ENCODE results near the gene GALT. TPM values are rescaled to one million over a fixed set of nuclear protein-coding genes. Genes with fewer than 3 reads are reported as not detected.

The GALT gene
- total and polyA plus RNA-seq, 2 of the 13 experiments (the other 11 are each of a cell fraction or from before 2014, with no cell fraction given): 40.4 to 46.3 TPM

GRCh38 chr9:34688329-34689115 is 42.0 kb downstream of the GALT start (continued):
- TF ChIP-seq RERE (CRISPR knock-in tag; IDR thresholded peaks at IDR 0.05; ENCODE audit: low read depth) (0 out of 2 replicates have a peak, but pooled peaks have one; percentile 28), ZNF552 (CRISPR knock-in tag; IDR thresholded peaks at IDR 0.05; ENCODE audit: borderline replicate concordance) (no peak), SMAD3 (CRISPR knock-in tag; IDR thresholded peaks at IDR 0.05) (peak; percentile 21; the same call in 1 of the 2 replicates), NFKB2 (CRISPR knock-in tag; IDR thresholded peaks at IDR 0.05; ENCODE audit: borderline replicate concordance) (no peak), ARID3A (IDR thresholded peaks at IDR 0.05; ENCODE audit: low read depth, low read length) (peak; percentile 40; the same call in 1 of the 2 replicates), RFX5 (IDR thresholded peaks at IDR 0.05; ENCODE audit: low read depth, low read length) (no peak), ZFX (CRISPR knock-in tag; IDR thresholded peaks at IDR 0.05; ENCODE audit: low read depth) (peak; percentile 39; the same call in 1 of the 2 replicates), WIZ (CRISPR knock-in tag; IDR thresholded peaks at IDR 0.05) (0 out of 2 replicates have a peak, but pooled peaks have one; percentile 57), HNF4A (CRISPR knock-in tag; IDR thresholded peaks at IDR 0.05) (peak; percentile 95), HMG20B (CRISPR knock-in tag; conservative IDR thresholded peaks at IDR 0.05) (no peak), RBFOX2 (IDR thresholded peaks at IDR 0.05; ENCODE audit: low read depth, low read length) (no peak), ATAD3A (CRISPR knock-in tag; IDR thresholded peaks at IDR 0.05) (no peak), NCOR1 (IDR thresholded peaks at IDR 0.05; ENCODE audit: borderline replicate concordance, low read length) (peak; percentile 68), RXRB (CRISPR knock-in tag; IDR thresholded peaks at IDR 0.05; ENCODE audit: borderline replicate concordance) (peak; percentile 73), ZNF770 (CRISPR knock-in tag; IDR thresholded peaks at IDR 0.05) (0 out of 2 replicates have a peak, but pooled peaks have one; percentile 28), ZNF749 (CRISPR knock-in tag; IDR thresholded peaks at IDR 0.05; ENCODE audit: borderline replicate concordance) (no peak), ZNF138 (CRISPR knock-in tag; IDR thresholded peaks at IDR 0.05; ENCODE audit: low read depth) (no peak), TEAD3 (CRISPR knock-in tag; optimal IDR thresholded peaks at IDR 0.05; ENCODE audit: borderline replicate concordance) (peak; percentile 68), ZBTB1 (CRISPR knock-in tag; IDR thresholded peaks at IDR 0.05; ENCODE audit: borderline replicate concordance) (no peak), ZNF792 (CRISPR knock-in tag; IDR thresholded peaks at IDR 0.05) (0 out of 2 replicates have a peak, but pooled peaks have one; percentile 12), ZNF292 (CRISPR knock-in tag; IDR thresholded peaks at IDR 0.05; ENCODE audit: borderline replicate concordance, low read depth) (peak; percentile 56; the same call in 1 of the 2 replicates)

All from HepG2 (cell line).